Breast epithelium (tissue), 4 donors: ENCODE measurements around the gene PHKB. TPM values are rescaled to one million over a fixed set of nuclear protein-coding genes. Genes with fewer than 3 reads are reported as not detected.
"Not testable (repeated sequence)": the region's sequence is repeated elsewhere in the genome, so short reads cannot be mapped to it uniquely, and the experiment has no call there.

Source experiments
- DNase-seq, 2 donors: peaks; one replicate each; pipeline ENCODE4 v3.0.0-alpha.2; 2019; ENCODE audit warnings: low spot score in 2 of 2
- H3K27ac ChIP-seq, 2 donors: fragments of 200-600 bp; sonication (generic) in 1 of 2; one replicate each; pipeline ENCODE4 v1.5.1; 2016 to 2019; ENCODE audit warnings: mild to moderate bottlenecking in 1 of 2
- H3K27me3 ChIP-seq, 2 donors: fragments of 200-600 bp; sonication (generic) in 1 of 2; one replicate each; pipeline versions ENCODE4 v1.5.1 to v1.6.0; 2017 to 2019; ENCODE audit warnings: control low read depth in 1 of 2, mild to moderate bottlenecking in 1 of 2
- H3K36me3 ChIP-seq: fragments of 200-600 bp; one replicate; pipeline ENCODE4 v1.5.1; 2019
- H3K4me1 ChIP-seq, 2 donors: fragments of 200-600 bp; sonication (generic); one replicate each; pipeline ENCODE4 v1.5.1; 2016 to 2019; ENCODE audit warnings: control low read depth in 1 of 2
- H3K4me3 ChIP-seq, 3 donors: fragments of 200-600 bp; sonication (generic); 1 replicate in 2 of 3; 2 replicates in 1 of 3; pipeline ENCODE4 v1.5.1; 2016 to 2019; ENCODE audit warnings: mild to moderate bottlenecking in 3 of 3, moderate library complexity in 2 of 3
- H3K9me3 ChIP-seq, 2 donors: fragments of 200-600 bp; sonication (generic) in 1 of 2; one replicate each; pipeline ENCODE4 v1.5.1; 2016 to 2019; ENCODE audit warnings: control low read depth in 1 of 2
- POLR2A ChIP-seq: fragments of 450-650 bp; IDR thresholded peaks from one replicate; pipeline ENCODE4 v1.6.1; 2016; ENCODE audit warnings: antibody characterized with exemption, mild to moderate bottlenecking, moderate library complexity
- POLR2AphosphoS5 ChIP-seq, 3 donors: sonication (generic); formaldehyde crosslinking; IDR thresholded peaks; one replicate each; pipeline ENCODE4 v1.6.1; 2017; ENCODE audit warnings: antibody characterized with exemption in 3 of 3
- intact Hi-C: fragments of 100-400 bp; cut with DNase I; formaldehyde crosslinking; loops from one replicate; pipeline ENCODE4 v1.15.1; 2023; ENCODE audit warnings: low total_unique reads
- total RNA-seq, 3 donors: library from RNA; depleted of rRNA; stranded (reverse); fragments of >200 nt; gene quantifications; one replicate each; pipeline ENCODE4 v1.1.0, GENCODE V29; 2016
- TF ChIP-seq, protein P1 (sequence below), 3 donors: fragments of 450-650 bp; IDR thresholded peaks; one replicate each; pipeline ENCODE4 v1.5.1; 2016 to 2017; ENCODE audit warnings: antibody characterized with exemption in 3 of 3, mild to moderate bottlenecking in 3 of 3, moderate library complexity in 3 of 3

Gene PHKB
- total RNA-seq, 3 donors from 2014 or later, result 77.9 to 111 (median 78.3) TPM

DNA sequence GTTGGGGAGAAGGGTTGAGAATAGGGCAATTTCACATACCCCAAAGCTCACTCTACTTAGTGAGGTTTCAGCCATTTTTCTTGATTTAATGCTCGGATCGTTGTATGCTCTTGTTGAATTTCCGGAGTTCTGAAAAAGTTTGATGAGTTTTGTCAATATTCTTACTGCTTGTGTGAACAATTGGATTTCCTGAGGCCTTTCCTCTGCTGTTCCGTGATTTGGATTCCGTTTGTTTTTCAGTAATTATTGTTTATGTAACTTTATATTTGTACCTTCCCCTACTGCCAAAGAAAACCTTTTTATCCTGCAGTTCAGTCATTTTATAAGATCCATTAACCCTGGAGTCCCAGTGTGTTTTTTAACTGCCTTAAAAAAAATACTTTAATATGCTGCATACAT, 62.9 kb downstream of the PHKB start:
- intact Hi-C loops, result no loop called here
- H3K36me3 ChIP-seq, result no peaks in the 10 kb centered on the region
- TF ChIP-seq POLR2A (no peak), POLR2AphosphoS5 (IDR thresholded peaks at IDR 0.05) (no peak)
- TF ChIP-seq, protein P1, sequence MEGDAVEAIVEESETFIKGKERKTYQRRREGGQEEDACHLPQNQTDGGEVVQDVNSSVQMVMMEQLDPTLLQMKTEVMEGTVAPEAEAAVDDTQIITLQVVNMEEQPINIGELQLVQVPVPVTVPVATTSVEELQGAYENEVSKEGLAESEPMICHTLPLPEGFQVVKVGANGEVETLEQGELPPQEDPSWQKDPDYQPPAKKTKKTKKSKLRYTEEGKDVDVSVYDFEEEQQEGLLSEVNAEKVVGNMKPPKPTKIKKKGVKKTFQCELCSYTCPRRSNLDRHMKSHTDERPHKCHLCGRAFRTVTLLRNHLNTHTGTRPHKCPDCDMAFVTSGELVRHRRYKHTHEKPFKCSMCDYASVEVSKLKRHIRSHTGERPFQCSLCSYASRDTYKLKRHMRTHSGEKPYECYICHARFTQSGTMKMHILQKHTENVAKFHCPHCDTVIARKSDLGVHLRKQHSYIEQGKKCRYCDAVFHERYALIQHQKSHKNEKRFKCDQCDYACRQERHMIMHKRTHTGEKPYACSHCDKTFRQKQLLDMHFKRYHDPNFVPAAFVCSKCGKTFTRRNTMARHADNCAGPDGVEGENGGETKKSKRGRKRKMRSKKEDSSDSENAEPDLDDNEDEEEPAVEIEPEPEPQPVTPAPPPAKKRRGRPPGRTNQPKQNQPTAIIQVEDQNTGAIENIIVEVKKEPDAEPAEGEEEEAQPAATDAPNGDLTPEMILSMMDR (IDR thresholded peaks at IDR 0.05), result no peak
- no peak for DNase-seq
- H3K27ac ChIP-seq, result no peak overlapping the region
- H3K27me3 ChIP-seq, result no peaks in the 10 kb centered on the region
- no peaks in the 10 kb centered on the region for H3K4me1 ChIP-seq
- no peak overlapping the region for H3K4me3 ChIP-seq
- no peaks in the 10 kb centered on the region for H3K9me3 ChIP-seq

DNA sequence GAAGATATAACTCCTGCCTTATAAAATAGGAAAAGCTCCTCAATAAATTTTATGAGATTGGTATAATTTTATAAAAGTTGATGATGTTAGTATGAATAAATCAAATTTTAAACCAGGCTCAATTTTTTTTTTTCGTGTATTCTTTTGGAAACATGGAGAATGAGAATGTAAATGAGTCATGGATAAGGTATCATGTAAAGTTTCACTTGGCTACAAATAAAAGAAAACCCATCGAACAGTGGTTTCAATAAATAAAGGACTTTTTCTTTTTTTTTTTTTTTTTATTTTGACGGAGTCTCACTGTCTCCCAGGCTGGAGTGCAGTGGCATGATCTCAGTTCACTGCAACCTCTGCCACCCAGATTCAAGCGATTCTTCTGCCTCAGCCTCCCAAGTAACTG, 67.3 kb downstream of the PHKB start:
- Histone ChIP-seq H3K4me1 (no peaks in the 10 kb centered on the region), H3K27ac (no peak overlapping the region), H3K4me3 (no peak overlapping the region), H3K27me3 (no peaks in the 10 kb centered on the region), H3K9me3 (peaks cover 6 to 7% of the 10 kb centered on the region in 2 donors), H3K36me3 (no peaks in the 10 kb centered on the region)
- intact Hi-C loops, result no loop called here
- DNase-seq, result no peak
- TF ChIP-seq POLR2AphosphoS5 (IDR thresholded peaks at IDR 0.05) (no peak), POLR2A (no peak)
- TF ChIP-seq, protein P1 (IDR thresholded peaks at IDR 0.05), result no peak

DNA sequence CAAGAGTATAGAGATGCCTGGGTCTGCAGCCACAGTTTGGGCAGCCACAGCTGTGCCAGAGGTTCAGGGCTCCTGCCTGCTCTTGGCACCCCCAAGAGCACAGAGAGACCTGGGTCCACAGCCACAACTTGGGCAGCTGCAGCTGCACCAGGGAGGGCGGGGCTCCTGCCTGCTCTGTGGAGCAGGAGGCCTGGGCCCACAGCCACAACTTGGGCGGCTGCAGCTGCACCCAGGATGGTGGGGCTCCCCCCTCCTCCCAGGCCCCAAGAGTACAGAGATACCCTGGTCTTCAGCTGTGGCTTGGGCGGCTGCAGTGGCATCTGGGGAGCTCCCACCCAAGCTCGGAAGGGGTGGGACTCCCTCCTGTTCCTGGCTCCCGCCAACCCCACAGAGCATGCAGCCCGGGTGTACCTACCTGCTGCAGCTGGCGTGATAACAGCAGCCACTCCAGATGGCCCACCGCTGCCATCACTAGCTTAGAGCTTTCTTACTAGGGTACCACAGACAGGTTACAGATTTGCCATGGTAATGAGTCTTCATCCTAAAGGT, 72.7 kb downstream of the PHKB start:
- Histone ChIP-seq H3K27me3 (no peaks in the 10 kb centered on the region), H3K4me3 (no peak overlapping the region), H3K9me3 (peaks cover 10 to 15% of the 10 kb centered on the region in 2 donors)

DNA sequence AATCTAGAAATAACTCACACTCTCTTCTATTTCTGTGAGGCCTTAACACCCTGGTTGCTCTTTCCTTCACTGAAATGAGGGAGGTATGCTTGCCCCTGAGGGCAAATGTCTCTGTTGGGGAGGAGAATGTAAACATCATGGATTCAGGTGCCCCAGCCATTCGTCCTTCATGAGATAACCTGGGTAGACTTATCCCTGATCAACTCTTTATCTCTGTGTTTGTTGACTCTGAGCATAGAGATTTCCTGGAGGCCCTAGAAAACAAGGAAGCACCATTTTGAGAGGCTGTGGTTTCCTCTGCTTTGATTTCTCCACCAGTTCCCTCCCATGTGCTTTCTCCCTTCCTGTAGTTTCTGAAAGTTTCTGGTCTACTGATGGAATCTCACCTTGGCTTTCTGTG, 77.3 kb downstream of the PHKB start:
- Histone ChIP-seq H3K27ac (no peak overlapping the region), H3K4me1 (no peaks in the 10 kb centered on the region), H3K4me3 (no peak overlapping the region), H3K27me3 (no peaks in the 10 kb centered on the region), H3K9me3 (peaks cover 11 to 51% of the 10 kb centered on the region in 2 donors), H3K36me3 (no peaks in the 10 kb centered on the region)
- no peak for DNase-seq
- intact Hi-C loops, result no loop called here
- TF ChIP-seq POLR2AphosphoS5 (IDR thresholded peaks at IDR 0.05) (no peak), POLR2A (no peak)
- TF ChIP-seq, protein P1 (IDR thresholded peaks at IDR 0.05), result no peak

More for the DNA sequence above, 72.7 kb downstream of the PHKB start:
- no peaks in the 10 kb centered on the region for H3K36me3 ChIP-seq
- no peak for TF ChIP-seq POLR2AphosphoS5 (IDR thresholded peaks at IDR 0.05)
- no peak for TF ChIP-seq POLR2A
- TF ChIP-seq, protein P1 (IDR thresholded peaks at IDR 0.05), result no peak
- no peaks in the 10 kb centered on the region for H3K4me1 ChIP-seq
- no peak for DNase-seq
- intact Hi-C loops, result no loop called here
- H3K27ac ChIP-seq, result no peak overlapping the region

DNA sequence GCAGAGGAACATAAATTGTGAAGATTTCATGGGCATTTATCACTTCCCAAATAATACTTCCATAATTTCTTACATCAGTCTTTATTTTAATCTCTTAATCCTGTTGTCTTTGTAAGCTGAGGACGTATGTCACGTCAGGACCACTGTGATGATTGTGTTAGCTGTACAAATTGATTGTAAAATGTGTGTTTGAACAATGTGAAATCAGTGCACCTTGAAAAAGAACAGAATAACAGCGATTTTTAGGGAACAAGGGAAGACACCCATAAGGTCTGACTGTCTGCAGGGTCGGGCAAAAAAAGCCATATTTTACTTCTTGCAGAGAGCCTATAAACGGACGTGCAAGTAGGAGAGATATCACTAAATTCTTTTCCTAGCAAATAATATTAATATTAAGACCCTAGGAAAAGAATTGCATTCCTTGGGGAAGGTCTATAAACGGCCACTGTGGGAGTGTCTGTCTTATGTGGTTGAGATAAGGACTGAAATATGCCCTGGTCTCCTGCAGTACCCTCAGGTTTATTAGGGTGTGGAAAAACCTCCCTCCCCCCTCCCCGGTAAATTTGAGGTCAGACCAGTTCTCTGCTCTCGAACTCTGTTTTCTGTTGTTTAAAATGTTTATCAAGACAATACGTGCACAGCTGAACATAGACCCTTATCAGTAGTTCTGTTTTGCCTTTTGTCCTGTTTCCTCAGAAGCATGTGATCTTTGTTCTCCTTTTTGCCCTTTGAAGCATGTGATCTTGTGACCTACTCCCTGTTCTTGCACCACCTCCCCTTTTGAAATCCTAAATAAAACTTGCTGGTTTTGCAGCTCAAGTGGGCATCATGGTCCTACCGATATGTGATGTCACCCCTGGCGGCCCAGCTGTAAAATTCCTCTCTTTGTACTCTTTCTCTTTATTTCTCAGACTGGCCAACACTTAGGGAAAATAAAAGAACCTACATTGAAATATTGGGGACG, 78.9 kb downstream of the PHKB start:
- H3K36me3 ChIP-seq, DNase-seq, intact Hi-C loops, H3K27ac ChIP-seq, H3K27me3 ChIP-seq, H3K4me1 ChIP-seq, H3K4me3 ChIP-seq: not testable (repeated sequence)
- peaks cover 11 to 55% of the 10 kb centered on the region in 2 donors for H3K9me3 ChIP-seq

DNA sequence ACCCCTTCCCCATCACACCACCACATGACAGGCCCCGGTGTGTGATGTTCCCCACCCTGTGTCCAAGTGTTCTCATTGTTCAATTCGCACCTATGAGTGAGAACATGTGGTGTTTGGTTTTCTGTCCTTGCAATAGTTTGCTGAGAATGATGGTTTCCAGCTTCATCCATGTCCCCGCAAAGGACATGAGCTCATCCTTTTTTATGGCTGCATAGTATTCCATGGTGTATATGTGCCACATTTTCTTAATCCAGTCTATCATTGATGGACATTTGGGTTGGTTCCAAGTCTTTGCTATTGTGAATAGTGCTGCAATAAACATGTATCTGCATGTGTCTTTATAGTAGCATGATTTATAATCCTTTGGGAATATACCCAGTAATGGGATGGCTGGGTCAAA, 80.0 kb downstream of the PHKB start:
- H3K27me3 ChIP-seq, intact Hi-C loops, H3K36me3 ChIP-seq, DNase-seq, H3K4me3 ChIP-seq, H3K27ac ChIP-seq, H3K4me1 ChIP-seq: not testable (repeated sequence)
- H3K9me3 ChIP-seq, result peaks cover 17 to 66% of the 10 kb centered on the region in 2 donors

DNA sequence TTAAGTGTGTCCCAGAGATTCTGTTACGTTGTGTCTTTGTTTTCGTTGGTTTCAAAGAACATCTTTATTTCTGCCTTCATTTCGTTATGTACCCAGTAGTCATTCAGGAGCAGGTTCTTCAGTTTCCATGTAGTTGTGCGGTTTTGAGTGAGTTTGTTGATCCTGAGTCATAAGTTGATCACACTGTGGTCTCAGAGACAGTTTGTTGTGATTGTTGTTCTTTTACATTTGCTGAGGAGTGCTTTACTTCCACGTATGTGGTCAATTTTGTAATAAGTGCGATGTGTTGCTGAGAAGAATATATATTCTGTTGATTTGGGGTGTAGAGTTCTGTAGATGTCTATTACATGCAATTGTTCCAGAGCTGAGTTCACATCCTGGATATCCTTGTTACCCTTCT, 83.1 kb downstream of the PHKB start:
- H3K36me3 ChIP-seq, H3K4me1 ChIP-seq, H3K4me3 ChIP-seq, H3K27ac ChIP-seq, intact Hi-C loops, DNase-seq, H3K27me3 ChIP-seq: not testable (repeated sequence)
- peaks cover 30 to 64% of the 10 kb centered on the region in 2 donors for H3K9me3 ChIP-seq

DNA sequence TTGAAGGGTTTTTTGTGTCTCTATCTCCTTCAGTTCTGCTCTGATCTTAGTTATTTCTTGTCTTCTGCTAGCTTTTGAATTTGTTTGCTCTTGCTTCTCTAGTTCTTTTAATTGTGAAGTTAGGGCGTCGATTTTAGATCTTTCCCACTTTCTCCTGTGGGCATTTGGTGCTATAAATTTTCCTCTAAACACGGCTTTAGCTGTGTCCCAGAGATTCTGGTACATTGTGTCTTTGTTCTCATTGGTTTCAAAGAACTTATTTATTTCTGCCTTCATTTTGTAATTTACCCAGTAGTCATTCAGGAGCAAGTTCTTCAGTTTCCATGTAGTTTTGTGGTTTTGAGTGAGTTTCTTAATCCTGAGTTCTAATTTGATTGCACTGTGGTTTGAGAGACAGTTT, 90.1 kb downstream of the PHKB start:
- intact Hi-C loops, H3K36me3 ChIP-seq, DNase-seq: not testable (repeated sequence)

More for the DNA sequence above, 90.1 kb downstream of the PHKB start:
- peaks cover 19 to 36% of the 10 kb centered on the region in 2 donors for H3K9me3 ChIP-seq
- H3K4me3 ChIP-seq, H3K4me1 ChIP-seq, H3K27me3 ChIP-seq, H3K27ac ChIP-seq: not testable (repeated sequence)
